Thyroid gland (tissue), 4 donors: ENCODE results near the gene VWF.

ENCODE experiments used
- CTCF ChIP-seq, 6 experiments: fragments of 200-600 bp in 3 of 6; fragments of 450-650 bp in 3 of 6; sonication (generic) in 3 of 6; IDR thresholded peaks; one replicate each; pipeline ENCODE4 v1.5.1; 2016 to 2019; ENCODE audit warnings: antibody characterized with exemption in 6 of 6, mild to moderate bottlenecking in 2 of 6, inconsistent platforms in 1 of 6, moderate library complexity in 1 of 6
- POLR2A ChIP-seq, 2 donors: fragments of 450-650 bp; IDR thresholded peaks; one replicate each; pipeline ENCODE4 v1.6.1; 2017; ENCODE audit warnings: antibody characterized with exemption in 2 of 2, mild to moderate bottlenecking in 2 of 2, moderate library complexity in 1 of 2

- no peak for TF ChIP-seq CTCF (IDR thresholded peaks at IDR 0.05)
- no peak for TF ChIP-seq POLR2A (IDR thresholded peaks at IDR 0.05)
These were observed 223.8 kb downstream of the VWF start for GRCh38 chr12:5900533-5901205.
